ENCODE data around the gene XKRX. TPM values are rescaled to one million over a fixed set of nuclear protein-coding genes. Genes with fewer than 3 reads are reported as not detected.

Gene XKRX
- total RNA-seq, 3 donors from 2014 or later = 0.16 to 0.59 (median 0.33) TPM

GRCh38 chrX:100926453-100926852, 2.3 kb downstream of the XKRX start:
- TF ChIP-seq CTCF (IDR thresholded peaks at IDR 0.05) = no peak
- TF ChIP-seq POLR2AphosphoS5 (IDR thresholded peaks at IDR 0.05) = no peak
- no peak for TF ChIP-seq POLR2A (IDR thresholded peaks at IDR 0.05)
- H3K4me3 ChIP-seq = no peak overlapping the region
- intact Hi-C loops (cut with DNase I; ENCODE audit: low total_unique reads) = no loop called here

GRCh38 chrX:100924375-100924774, 4.3 kb downstream of the XKRX start:
- TF ChIP-seq POLR2A (IDR thresholded peaks at IDR 0.05) (no peak), CTCF (IDR thresholded peaks at IDR 0.05) (no peak), POLR2AphosphoS5 (IDR thresholded peaks at IDR 0.05) (no peak)
- no peak for DNase-seq (ENCODE audit: low spot score in 2 of 2)
- no peak overlapping the region for H3K4me3 ChIP-seq
- no peak overlapping the region for H3K27ac ChIP-seq
- H3K9me3 ChIP-seq = no peaks in the 10 kb centered on the region
- intact Hi-C loops (cut with DNase I; ENCODE audit: low total_unique reads) = no loop called here
- H3K27me3 ChIP-seq = peaks cover 0 to 16% of the 10 kb centered on the region in 2 donors
- H3K4me1 ChIP-seq = no peaks in the 10 kb centered on the region
- no peaks in the 10 kb centered on the region for H3K36me3 ChIP-seq

More at GRCh38 chrX:100926453-100926852, 2.3 kb downstream of the XKRX start:
- Histone ChIP-seq H3K27me3 (peaks cover 0 to 29% of the 10 kb centered on the region in 2 donors), H3K4me1 (no peaks in the 10 kb centered on the region), H3K9me3 (peaks cover 0 to 2% of the 10 kb centered on the region in 2 donors), H3K36me3 (no peaks in the 10 kb centered on the region), H3K27ac (no peak overlapping the region)
- DNase-seq (ENCODE audit: low spot score in 2 of 2) = no peak

GRCh38 chrX:100915562-100915961, 13.2 kb downstream of the XKRX start:
- Histone ChIP-seq H3K36me3 (no peaks in the 10 kb centered on the region), H3K27ac (no peak overlapping the region), H3K9me3 (no peaks in the 10 kb centered on the region), H3K4me3 (no peak overlapping the region), H3K27me3 (peaks cover 0 to 51% of the 10 kb centered on the region in 2 donors), H3K4me1 (no peaks in the 10 kb centered on the region)
- intact Hi-C loops (cut with DNase I; ENCODE audit: low total_unique reads) = no loop called here
- no peak for DNase-seq (ENCODE audit: low spot score in 2 of 2)
- TF ChIP-seq POLR2AphosphoS5 (IDR thresholded peaks at IDR 0.05) = no peak
- no peak for TF ChIP-seq CTCF (IDR thresholded peaks at IDR 0.05)
- no peak for TF ChIP-seq POLR2A (IDR thresholded peaks at IDR 0.05)

GRCh38 chrX:100913111-100913510, 15.6 kb downstream of the XKRX start:
- Histone ChIP-seq H3K4me3 (no peak overlapping the region), H3K9me3 (no peaks in the 10 kb centered on the region), H3K4me1 (no peaks in the 10 kb centered on the region), H3K36me3 (no peaks in the 10 kb centered on the region), H3K27me3 (peaks cover 0 to 60% of the 10 kb centered on the region in 2 donors), H3K27ac (no peak overlapping the region)
- no peak for DNase-seq (ENCODE audit: low spot score in 2 of 2)
- intact Hi-C loops (cut with DNase I; ENCODE audit: low total_unique reads) = no loop called here
- TF ChIP-seq POLR2A (IDR thresholded peaks at IDR 0.05) (no peak), CTCF (IDR thresholded peaks at IDR 0.05) (no peak), POLR2AphosphoS5 (IDR thresholded peaks at IDR 0.05) (no peak)

GRCh38 chrX:100911731-100912130, 17.0 kb downstream of the XKRX start:
- DNase-seq (ENCODE audit: low spot score in 2 of 2) = no peak
- no peak for TF ChIP-seq CTCF (IDR thresholded peaks at IDR 0.05)
- TF ChIP-seq POLR2AphosphoS5 (IDR thresholded peaks at IDR 0.05) = no peak
- TF ChIP-seq POLR2A (IDR thresholded peaks at IDR 0.05) = no peak
- no peaks in the 10 kb centered on the region for H3K36me3 ChIP-seq
- intact Hi-C loops (cut with DNase I; ENCODE audit: low total_unique reads) = no loop called here
- H3K27me3 ChIP-seq = peaks cover 0 to 58% of the 10 kb centered on the region in 2 donors
- H3K9me3 ChIP-seq = no peaks in the 10 kb centered on the region
- no peaks in the 10 kb centered on the region for H3K4me1 ChIP-seq
- no peak overlapping the region for H3K27ac ChIP-seq
- no peak overlapping the region for H3K4me3 ChIP-seq

All from breast epithelium (tissue), 4 donors.